ENCODE data around the gene C1QA.
"Not testable (repeated sequence)": the region's sequence is repeated elsewhere in the genome, so short reads cannot be mapped to it uniquely, and the experiment has no call there.

C1QA gene

GRCh38 chr1:22676151-22676550, 39.7 kb downstream of the C1QA start:
- DNase-seq, result not testable (repeated sequence)

DNA sequence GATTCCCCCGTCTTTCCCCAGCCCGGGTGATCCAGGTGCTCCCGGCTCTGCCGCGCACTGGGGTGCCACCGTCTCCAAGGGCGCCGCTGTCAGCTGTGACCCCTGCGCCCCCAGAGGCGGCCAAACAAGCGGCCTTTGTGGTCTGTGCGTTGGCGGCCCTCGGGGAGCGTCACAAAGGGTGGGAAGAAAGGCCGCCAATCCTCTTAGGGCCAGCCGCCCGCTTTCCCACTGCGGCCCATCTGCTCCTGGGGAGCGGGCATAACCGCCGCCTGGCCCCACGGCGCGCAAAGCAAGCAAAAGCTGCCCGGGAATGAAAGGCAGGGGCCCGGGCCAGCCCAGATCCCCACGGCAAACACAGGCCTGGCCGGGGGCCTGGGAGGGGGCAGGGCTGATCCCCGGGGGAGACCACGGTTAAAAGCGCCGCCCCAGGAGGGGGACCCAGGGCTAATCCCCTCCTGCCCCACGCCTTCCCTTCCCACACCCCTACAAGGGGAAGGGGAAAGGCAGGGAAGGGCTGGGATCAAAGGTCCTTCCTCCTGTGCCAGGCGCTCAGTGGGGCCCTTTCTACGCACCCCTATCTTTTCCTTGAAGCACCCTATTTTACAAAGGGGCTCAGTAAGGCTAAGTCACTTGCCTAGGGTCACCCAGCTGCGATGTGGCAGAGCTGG, 40.6 kb downstream of the C1QA start:
- no peak for DNase-seq

GRCh38 chr1:22677931-22678896, 41.8 kb downstream of the C1QA start:
- no peak for DNase-seq

GRCh38 chr1:22680726-22681125, 44.3 kb downstream of the C1QA start:
- DNase-seq, result no peak

GRCh38 chr1:22681556-22682276, 45.3 kb downstream of the C1QA start:
- DNase-seq, result no peak

DNA sequence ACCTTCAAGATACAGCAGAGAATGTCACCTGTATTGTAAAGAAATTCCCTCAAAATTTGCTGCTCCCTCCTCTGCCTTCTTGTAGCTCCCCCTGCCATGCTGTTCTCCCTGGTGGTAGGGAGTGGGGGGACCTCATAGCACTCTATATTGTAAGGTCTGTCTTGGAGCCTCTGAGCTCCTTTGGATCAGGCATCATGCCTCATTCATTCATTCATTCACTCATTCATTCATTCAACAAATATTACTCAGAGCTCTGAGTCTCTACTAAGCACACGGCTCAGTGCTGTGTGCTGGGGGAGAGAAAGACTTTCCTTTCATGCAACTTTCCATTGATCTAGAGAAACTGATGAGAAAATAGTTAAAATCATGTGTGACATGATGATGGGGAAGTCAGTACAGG, 47.1 kb downstream of the C1QA start:
- no peak for DNase-seq

GRCh38 chr1:22685591-22686059, 49.2 kb downstream of the C1QA start:
- DNase-seq, result no peak

GRCh38 chr1:22687191-22687590, 50.8 kb downstream of the C1QA start:
- no peak for DNase-seq

GRCh38 chr1:22688466-22688865, 52.0 kb downstream of the C1QA start:
- DNase-seq, result no peak
